Measurements from ENCODE around the gene ZFYVE26. TPM values are rescaled to one million over a fixed set of nuclear protein-coding genes. Genes with fewer than 3 reads are reported as not detected.

Gene ZFYVE26
- total and polyA plus RNA-seq, 2 of the 8 experiments (the other 6 are each of a cell fraction or from before 2014, with no cell fraction given), result 13.0 to 23.3 TPM

DNA sequence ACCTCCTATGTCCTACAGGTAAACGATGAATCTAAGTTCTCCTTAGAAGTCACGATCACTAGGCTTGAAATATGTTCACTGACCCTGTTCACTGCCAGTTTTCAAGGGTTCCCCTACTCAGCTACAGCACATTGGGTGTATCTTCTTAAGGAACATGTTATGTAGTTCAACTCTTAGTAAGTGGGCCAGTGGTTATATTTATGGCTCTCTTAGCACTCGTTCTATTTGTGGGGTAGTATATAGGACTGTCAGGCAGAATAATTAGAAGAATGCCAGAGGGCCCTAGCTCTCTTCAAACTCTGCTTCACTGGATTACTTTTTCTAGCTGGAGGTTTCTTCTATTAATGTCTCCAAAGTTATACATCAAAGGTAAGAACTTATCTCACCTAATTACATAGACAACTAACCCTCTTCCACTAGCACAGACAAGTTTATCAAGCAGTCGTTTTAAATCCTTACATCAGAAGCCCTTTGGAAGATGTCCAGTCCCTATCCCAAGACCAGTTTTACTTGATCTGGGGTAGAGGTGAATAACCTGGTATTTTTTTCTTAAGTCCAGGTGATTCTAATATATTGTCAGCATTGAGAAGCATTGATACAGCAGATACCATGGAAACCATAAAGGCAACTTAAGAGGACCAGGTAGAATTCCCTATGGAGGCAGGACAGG, 39.6 kb downstream of the ZFYVE26 start (continued):
- TF ChIP-seq, protein P1, sequence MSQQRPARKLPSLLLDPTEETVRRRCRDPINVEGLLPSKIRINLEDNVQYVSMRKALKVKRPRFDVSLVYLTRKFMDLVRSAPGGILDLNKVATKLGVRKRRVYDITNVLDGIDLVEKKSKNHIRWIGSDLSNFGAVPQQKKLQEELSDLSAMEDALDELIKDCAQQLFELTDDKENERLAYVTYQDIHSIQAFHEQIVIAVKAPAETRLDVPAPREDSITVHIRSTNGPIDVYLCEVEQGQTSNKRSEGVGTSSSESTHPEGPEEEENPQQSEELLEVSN (IDR thresholded peaks at IDR 0.05), result no peak

Measured in H1 (cell line).